OCI-LY1 (cell line): Measurements from ENCODE around the gene NUPR2.
"Not testable (repeated sequence)": the region's sequence is repeated elsewhere in the genome, so short reads cannot be mapped to it uniquely, and the experiment has no call there.

Experiments
- H2AFZ ChIP-seq: fragments of 200-600 bp; sonication (generic), shearing (Covaris generic); 2 replicates; pipeline ENCODE4 v1.6.0; 2014; ENCODE audit warnings: antibody characterized with exemption, mild to moderate bottlenecking, low read length
- H3F3A ChIP-seq: fragments of 200-600 bp; sonication (generic), shearing (Covaris generic); 2 replicates; pipeline ENCODE4 v1.6.0; 2014; ENCODE audit warnings: mild to moderate bottlenecking, antibody characterized with exemption, low read length, moderate library complexity; ENCODE audit not compliant: insufficient read depth
- H3K27ac ChIP-seq: fragments of 200-600 bp; sonication (generic); 2 replicates; pipeline ENCODE4 v1.5.1; 2014; ENCODE audit warnings: low read length, mixed run types, mild to moderate bottlenecking, low read depth; ENCODE audit not compliant: poor library complexity, severe bottlenecking
- H3K27me3 ChIP-seq: fragments of 200-600 bp; sonication (generic); 2 replicates; pipeline ENCODE4 v1.6.0; 2014; ENCODE audit warnings: antibody characterized with exemption, mild to moderate bottlenecking, low read length, moderate library complexity; ENCODE audit not compliant: insufficient read depth
- H3K36me3 ChIP-seq: fragments of 200-600 bp; sonication (generic); 2 replicates; pipeline ENCODE4 v1.6.1; 2014; ENCODE audit warnings: mild to moderate bottlenecking, antibody characterized with exemption, low read length, moderate library complexity, mixed read lengths; ENCODE audit not compliant: insufficient read depth
- H3K4me1 ChIP-seq: fragments of 200-600 bp; sonication (generic); 2 replicates; pipeline ENCODE4 v1.5.1; 2014; ENCODE audit warnings: mild to moderate bottlenecking, low read length, moderate library complexity; ENCODE audit not compliant: insufficient read depth, severe bottlenecking
- H3K4me2 ChIP-seq: fragments of 200-600 bp; sonication (generic), shearing (Covaris generic); 2 replicates; pipeline ENCODE4 v1.6.1; 2014; ENCODE audit warnings: low read length
- H3K4me3 ChIP-seq: fragments of 200-600 bp; sonication (generic); 2 replicates; pipeline ENCODE4 v1.5.1; 2014; ENCODE audit warnings: low read length, low read depth, mild to moderate bottlenecking, mixed read lengths; ENCODE audit not compliant: poor library complexity, severe bottlenecking
- H3K79me2 ChIP-seq: fragments of 200-600 bp; shearing (Covaris generic); 2 replicates; pipeline ENCODE4 v1.6.1; 2016; ENCODE audit warnings: mixed run types, low read length, mixed read lengths; ENCODE audit not compliant: insufficient read depth
- H3K9ac ChIP-seq: fragments of 200-600 bp; sonication (generic), shearing (Covaris generic); 2 replicates; pipeline ENCODE4 v1.6.1; 2014; ENCODE audit warnings: mild to moderate bottlenecking, low read length, mixed read lengths
- H3K9me2 ChIP-seq: fragments of 200-600 bp; sonication (generic), shearing (Covaris generic); 2 replicates; pipeline ENCODE4 v1.6.1; 2014; ENCODE audit warnings: low read depth, mild to moderate bottlenecking, low read length, mixed read lengths
- H3K9me3 ChIP-seq: fragments of 200-600 bp; shearing (Covaris generic); 2 replicates; pipeline ENCODE4 v1.6.1; 2014; ENCODE audit warnings: low read length, mixed read lengths
- H4K20me1 ChIP-seq: fragments of 200-600 bp; sonication (generic), shearing (Covaris generic); 2 replicates; pipeline ENCODE4 v1.6.0; 2016; ENCODE audit warnings: mild to moderate bottlenecking, low read length; ENCODE audit not compliant: insufficient read depth
- EZH2 ChIP-seq: fragments of 200-600 bp; sonication (generic), shearing (Covaris generic); IDR thresholded peaks from 2 replicates; pipeline ENCODE4 v1.8.0; 2017; ENCODE audit warnings: borderline replicate concordance, mixed run types, mild to moderate bottlenecking, antibody characterized with exemption, low read length, moderate library complexity, mixed read lengths
- TF ChIP-seq, protein P1 (sequence below): fragments of 200-600 bp; sonication (generic), shearing (Covaris generic); IDR thresholded peaks from 2 replicates; pipeline ENCODE4 v1.5.1; 2017; ENCODE audit warnings: mild to moderate bottlenecking, antibody characterized with exemption, low read length, moderate library complexity, mixed read lengths

The NUPR2 gene

GRCh38 chr7:56074371-56074791 is 41.8 kb downstream of the NUPR2 start:
- Histone ChIP-seq H3K27ac (no peak overlapping the region), H3K79me2 (no peaks in the 10 kb centered on the region), H3K27me3 (no peaks in the 10 kb centered on the region), H3K4me3 (no peak overlapping the region), H3K9ac (no peak overlapping the region; the same call in 1 of the 2 replicates), H3K4me1 (peaks cover 8% of the 10 kb centered on the region), H3F3A (peaks cover 4% of the 10 kb centered on the region; the same call in 1 of the 2 replicates), H2AFZ (no peak overlapping the region), H4K20me1 (no peaks in the 10 kb centered on the region), H3K4me2 (peak overlapping the region; percentile 31; the same call in 1 of the 2 replicates), H3K9me3 (no peaks in the 10 kb centered on the region), H3K36me3 (peaks cover 58% of the 10 kb centered on the region), H3K9me2 (no peaks in the 10 kb centered on the region)
- TF ChIP-seq, protein P1, sequence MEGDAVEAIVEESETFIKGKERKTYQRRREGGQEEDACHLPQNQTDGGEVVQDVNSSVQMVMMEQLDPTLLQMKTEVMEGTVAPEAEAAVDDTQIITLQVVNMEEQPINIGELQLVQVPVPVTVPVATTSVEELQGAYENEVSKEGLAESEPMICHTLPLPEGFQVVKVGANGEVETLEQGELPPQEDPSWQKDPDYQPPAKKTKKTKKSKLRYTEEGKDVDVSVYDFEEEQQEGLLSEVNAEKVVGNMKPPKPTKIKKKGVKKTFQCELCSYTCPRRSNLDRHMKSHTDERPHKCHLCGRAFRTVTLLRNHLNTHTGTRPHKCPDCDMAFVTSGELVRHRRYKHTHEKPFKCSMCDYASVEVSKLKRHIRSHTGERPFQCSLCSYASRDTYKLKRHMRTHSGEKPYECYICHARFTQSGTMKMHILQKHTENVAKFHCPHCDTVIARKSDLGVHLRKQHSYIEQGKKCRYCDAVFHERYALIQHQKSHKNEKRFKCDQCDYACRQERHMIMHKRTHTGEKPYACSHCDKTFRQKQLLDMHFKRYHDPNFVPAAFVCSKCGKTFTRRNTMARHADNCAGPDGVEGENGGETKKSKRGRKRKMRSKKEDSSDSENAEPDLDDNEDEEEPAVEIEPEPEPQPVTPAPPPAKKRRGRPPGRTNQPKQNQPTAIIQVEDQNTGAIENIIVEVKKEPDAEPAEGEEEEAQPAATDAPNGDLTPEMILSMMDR = peak; percentile 99
- TF ChIP-seq EZH2 = no peak

GRCh38 chr7:56066376-56066775 is 49.8 kb downstream of the NUPR2 start:
- H3K9ac ChIP-seq, H3K27me3 ChIP-seq, H3K27ac ChIP-seq, H2AFZ ChIP-seq, H3K4me3 ChIP-seq, H3K4me2 ChIP-seq, H3K9me3 ChIP-seq, H3K9me2 ChIP-seq, H4K20me1 ChIP-seq: not testable (repeated sequence)
- H3K36me3 ChIP-seq = peaks cover 66% of the 10 kb centered on the region
- H3K4me1 ChIP-seq = peaks cover 17% of the 10 kb centered on the region
- peaks cover 18% of the 10 kb centered on the region for H3F3A ChIP-seq
- peaks cover 10% of the 10 kb centered on the region for H3K79me2 ChIP-seq
